Skeletal muscle satellite cell (primary cell): ENCODE results near the gene ERFE.

Source experiments
- H3K27me3 ChIP-seq: 2 replicates; pipeline ENCODE4 v1.7.0; 2013; ENCODE audit warnings: low read length; ENCODE audit not compliant: control insufficient read depth, insufficient read depth
- H3K36me3 ChIP-seq: 2 replicates; pipeline ENCODE4 v1.7.0; 2013; ENCODE audit warnings: mild to moderate bottlenecking, control low read depth, low read length; ENCODE audit not compliant: insufficient read depth
- H3K4me1 ChIP-seq: 2 replicates; pipeline ENCODE4 v1.7.0; 2013; ENCODE audit warnings: low read length; ENCODE audit not compliant: control insufficient read depth, insufficient read depth
- H3K4me2 ChIP-seq: 2 replicates; pipeline ENCODE4 v1.7.0; 2013; ENCODE audit warnings: mild to moderate bottlenecking, low read length
- H3K4me3 ChIP-seq: 2 replicates; pipeline ENCODE4 v1.7.0; 2013; ENCODE audit warnings: low read length
- H3K9ac ChIP-seq: 2 replicates; pipeline ENCODE4 v1.7.0; 2013; ENCODE audit warnings: mild to moderate bottlenecking, low read depth, low read length, moderate library complexity
- H3K9me3 ChIP-seq: replicated peaks from 2 replicates; pipeline ENCODE4 v1.7.0; 2013; ENCODE audit warnings: mild to moderate bottlenecking, control low read depth, low read length

Gene ERFE

DNA sequence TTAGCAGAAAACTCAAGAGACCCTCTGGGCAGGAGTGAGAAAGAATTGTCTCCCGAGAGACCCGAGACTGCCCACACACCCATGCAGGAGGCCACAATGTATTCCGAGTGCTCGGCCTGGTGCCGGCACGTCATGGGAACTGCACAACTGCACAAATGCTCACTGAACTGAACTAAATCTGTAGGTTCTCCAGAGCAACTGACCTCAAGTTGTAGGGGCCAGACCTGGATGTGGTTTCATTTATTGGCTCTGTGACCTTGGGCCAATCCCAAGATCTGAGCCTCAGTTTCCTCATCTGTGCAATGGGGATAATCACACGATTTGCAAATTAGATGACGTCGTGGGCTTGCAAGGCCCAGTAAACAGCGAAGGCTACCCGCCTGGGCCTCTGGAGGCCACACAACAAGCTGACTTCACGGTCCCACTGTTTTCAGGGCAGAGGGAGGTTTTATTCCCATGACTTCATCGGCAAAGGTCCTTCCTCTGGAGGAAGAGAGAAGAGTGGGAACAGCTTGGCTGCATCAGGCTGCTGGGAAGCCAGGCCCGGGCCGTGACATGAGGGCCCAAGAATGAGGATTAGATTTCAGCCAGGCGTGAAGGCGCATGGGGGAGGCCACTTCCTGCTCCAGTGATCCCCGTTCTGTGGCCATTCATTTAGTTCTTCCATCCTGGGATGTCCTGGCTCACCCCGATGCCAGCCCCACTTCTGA is 3.6 kb upstream of the ERFE start:
- Histone ChIP-seq H3K9ac (peak overlapping the region; percentile 62), H3K4me1 (peaks cover 24% of the 10 kb centered on the region), H3K36me3 (no peaks in the 10 kb centered on the region), H3K9me3 (no peaks in the 10 kb centered on the region), H3K4me3 (no peak overlapping the region), H3K4me2 (no peak overlapping the region), H3K27me3 (no peaks in the 10 kb centered on the region)

DNA sequence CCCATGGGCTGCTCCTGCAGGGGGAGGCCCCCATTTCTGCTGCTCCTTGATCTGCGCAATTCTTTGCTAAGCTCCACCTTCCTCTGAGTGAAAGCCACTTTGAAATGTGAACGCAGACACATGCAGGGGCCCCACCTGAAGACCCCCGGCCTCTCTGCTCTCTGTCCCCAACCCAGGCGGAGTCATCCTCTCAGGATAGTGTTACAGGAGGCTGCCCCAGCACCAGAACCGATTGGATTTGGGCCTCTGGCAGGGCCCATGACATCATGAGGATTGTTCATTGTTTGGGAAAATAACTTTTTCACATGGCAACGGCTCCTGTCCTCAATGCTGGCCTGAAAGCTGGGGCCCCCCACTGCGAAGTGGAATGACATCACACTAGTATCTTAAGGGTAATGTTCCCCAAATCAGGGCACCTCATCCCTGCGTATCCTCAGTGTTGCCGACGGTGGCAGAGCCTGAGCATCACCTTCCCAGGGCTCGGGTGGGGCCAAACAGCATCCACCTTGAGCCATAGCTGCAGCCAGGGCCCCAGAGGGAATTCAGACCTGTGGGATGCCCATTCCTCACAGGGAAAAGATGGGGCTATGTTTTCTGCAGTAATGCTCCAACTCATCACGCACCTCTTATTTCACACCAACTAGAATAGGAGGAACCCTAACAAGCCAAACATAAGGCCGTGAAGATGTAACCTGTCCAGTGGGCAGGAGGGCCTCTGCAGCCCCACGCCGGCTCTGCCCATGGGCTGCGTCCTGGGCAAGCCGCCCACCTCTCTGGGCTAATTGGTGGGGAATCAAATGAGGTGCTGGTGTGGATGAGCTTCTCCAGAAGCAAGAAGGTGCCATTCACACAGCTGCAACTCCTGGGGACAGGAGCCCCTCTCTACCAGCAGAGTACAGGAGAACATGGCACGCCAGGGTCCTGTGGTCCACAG is 2.7 kb upstream of the ERFE start:
- no peaks in the 10 kb centered on the region for H3K27me3 ChIP-seq

DNA sequence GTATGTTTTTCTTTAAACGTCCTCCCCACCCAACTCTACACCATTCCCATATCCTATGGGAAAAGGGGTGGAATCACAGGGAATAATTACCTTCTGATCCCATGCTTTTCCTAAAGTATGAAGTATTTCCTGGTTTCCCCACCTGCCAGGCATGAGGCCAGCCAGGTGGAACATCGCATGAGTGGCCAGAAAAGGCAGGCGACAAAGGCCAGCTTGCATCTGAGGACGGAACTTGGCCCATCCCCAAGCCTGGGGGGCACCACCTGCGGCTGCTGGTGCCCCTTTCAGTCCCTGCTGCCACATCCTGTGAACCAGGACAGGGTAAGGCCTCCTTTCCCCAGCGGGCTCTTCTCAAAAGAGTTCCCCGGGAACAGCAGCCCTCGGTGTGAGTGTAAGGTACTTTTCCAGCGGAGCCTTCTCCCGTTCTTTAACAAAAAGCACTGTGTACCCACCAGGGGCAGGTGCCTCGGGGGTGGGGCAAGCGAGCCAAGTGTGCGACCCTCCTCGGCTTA is 1.2 kb upstream of the ERFE start:
- Histone ChIP-seq H3K4me3 (no peak overlapping the region), H3K36me3 (no peaks in the 10 kb centered on the region), H3K4me2 (no peak overlapping the region), H3K9ac (no peak overlapping the region), H3K4me1 (peaks cover 32% of the 10 kb centered on the region), H3K27me3 (no peaks in the 10 kb centered on the region), H3K9me3 (no peaks in the 10 kb centered on the region)

More for the DNA sequence above, 2.7 kb upstream of the ERFE start:
- H3K36me3 ChIP-seq = no peaks in the 10 kb centered on the region
- no peak overlapping the region for H3K4me3 ChIP-seq
- peaks cover 32% of the 10 kb centered on the region for H3K4me1 ChIP-seq
- peak overlapping the region; percentile 62 for H3K9ac ChIP-seq
- no peaks in the 10 kb centered on the region for H3K9me3 ChIP-seq
- H3K4me2 ChIP-seq = no peak overlapping the region

DNA sequence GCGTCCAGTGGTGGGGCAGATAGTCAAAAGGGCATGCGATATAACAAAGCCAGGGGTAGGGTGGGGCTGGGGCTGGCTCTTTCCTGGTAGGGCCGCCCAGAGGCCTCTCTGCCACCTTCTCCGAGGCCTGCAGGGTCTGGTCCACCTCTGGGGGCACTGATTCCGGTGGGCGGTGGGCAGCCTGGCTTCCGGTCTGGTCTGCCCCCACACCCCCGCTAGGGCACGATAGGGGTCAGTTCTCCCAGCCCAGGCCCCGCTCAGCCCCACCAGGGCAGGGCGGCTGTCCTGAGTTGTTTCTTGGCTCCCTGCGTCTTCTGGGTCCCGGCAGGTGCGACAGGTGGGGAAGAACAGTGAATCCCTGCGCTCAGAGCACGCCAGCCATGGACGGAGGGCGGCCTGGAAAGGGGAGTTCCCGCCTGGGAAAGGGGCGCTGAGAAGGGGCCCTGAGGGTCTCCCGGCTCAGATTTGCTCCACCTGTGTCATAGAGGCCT is 707 bp upstream of the ERFE start:
- peaks cover 32% of the 10 kb centered on the region for H3K4me1 ChIP-seq
- no peaks in the 10 kb centered on the region for H3K27me3 ChIP-seq
- H3K36me3 ChIP-seq = no peaks in the 10 kb centered on the region
- H3K9ac ChIP-seq = no peak overlapping the region
- H3K4me2 ChIP-seq = no peak overlapping the region
- no peak overlapping the region for H3K4me3 ChIP-seq
- no peaks in the 10 kb centered on the region for H3K9me3 ChIP-seq

DNA sequence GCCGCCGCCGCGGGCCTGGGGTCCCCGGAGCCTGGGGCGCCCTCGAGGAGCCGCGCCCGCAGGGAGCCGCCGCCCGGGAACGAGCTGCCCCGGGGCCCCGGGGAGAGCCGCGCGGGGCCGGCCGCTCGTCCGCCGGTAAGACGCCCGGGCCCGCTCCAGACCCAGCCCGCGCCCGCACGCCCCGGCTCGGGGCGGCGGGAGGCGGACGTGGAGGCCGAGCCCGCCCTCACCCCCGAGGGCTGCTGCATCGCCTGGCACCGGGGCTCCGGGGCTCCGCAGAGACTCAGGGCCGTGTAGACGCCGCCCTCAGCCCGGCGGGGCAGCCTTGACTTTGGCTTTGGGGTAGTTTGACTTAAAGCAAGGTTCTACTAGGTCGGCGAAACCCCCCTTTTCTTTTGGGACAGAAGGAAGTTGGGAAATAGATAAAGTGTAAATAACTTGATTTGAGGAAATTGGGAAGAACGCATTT is 335 bp downstream of the ERFE start:
- no peaks in the 10 kb centered on the region for H3K27me3 ChIP-seq
- peaks cover 32% of the 10 kb centered on the region for H3K4me1 ChIP-seq
- no peaks in the 10 kb centered on the region for H3K36me3 ChIP-seq
- H3K4me3 ChIP-seq = peak overlapping the region; percentile 70
- H3K9ac ChIP-seq = peak overlapping the region; percentile 82
- peak overlapping the region; percentile 84 for H3K4me2 ChIP-seq
- H3K9me3 ChIP-seq = no peaks in the 10 kb centered on the region

DNA sequence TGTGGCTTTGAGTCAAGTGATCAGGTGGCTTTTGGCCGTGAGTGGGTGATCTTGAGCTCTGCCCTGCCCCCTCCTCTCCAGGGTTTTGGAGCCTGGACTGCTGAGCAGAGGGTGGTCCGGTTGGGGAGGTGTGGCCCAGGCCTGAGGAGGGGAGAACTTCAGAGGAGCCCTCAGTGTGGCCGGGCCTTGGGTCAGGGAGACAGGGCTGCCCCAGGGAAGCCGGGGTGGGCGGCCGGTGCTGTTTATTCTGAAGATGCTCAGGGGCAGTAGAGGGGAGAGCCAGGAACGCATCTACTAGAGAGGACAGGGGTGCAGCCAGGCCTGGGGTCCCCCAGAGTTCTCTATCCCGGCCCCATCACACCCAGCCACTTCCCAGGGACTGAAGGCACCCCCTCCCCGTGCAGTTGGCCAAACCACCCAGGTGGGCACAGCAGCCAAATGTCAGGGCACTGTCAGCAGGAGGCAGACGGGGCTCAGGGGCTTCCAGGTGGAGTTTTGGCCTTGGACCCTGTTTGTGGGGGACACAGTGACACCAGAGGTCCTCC is 963 bp downstream of the ERFE start:
- Histone ChIP-seq H3K27me3 (no peaks in the 10 kb centered on the region), H3K4me1 (peaks cover 32% of the 10 kb centered on the region), H3K4me3 (peak overlapping the region; percentile 70), H3K36me3 (no peaks in the 10 kb centered on the region), H3K9ac (peak overlapping the region; percentile 82), H3K4me2 (peak overlapping the region; percentile 84), H3K9me3 (no peaks in the 10 kb centered on the region)

DNA sequence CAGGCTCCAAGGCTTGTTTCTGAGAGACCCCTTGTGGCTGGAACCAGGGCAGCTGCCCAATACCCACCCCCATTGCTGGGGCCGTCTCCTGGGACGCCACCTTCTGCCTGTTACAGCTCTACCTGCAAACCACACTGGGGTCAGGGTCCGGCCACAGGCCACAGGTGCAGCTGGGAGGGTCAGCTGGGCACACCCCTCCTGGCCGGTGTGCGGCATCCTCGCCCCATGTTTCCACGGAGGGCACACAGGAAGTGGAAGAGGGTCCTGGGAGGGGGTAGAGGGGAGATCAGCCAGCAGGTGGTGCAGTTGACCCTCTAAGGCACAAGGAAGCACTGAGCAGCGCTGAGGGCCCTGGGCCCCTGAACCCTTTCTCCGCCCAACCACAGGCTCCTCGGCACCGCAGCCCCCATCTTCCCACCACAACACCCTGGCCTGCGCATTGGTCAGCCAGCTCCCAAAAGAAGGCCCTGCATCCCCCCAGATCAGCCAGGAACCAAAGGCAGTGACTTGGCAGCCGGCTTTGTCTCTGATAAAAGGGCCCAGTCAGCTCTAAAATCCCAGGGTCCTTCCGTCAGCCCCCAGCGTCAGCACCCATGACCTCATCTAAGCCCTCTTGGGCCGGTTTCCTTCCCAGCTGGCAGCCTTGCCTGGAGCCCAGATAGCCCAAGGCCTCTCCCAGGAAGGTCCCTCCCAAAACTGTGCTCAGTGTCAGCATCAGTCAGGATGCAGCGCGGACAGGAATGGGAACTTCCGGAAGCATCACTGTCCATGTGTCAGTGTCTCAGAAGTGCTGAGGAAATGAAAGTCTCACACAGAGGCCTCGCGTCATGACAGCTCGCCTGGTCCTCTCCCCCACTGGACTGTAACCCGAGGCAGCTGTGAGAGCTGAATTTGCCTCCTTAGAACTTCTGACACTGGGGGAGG is 1.7 kb downstream of the ERFE start:
- Histone ChIP-seq H3K4me1 (peaks cover 26% of the 10 kb centered on the region), H3K4me3 (peak overlapping the region; percentile 70), H3K27me3 (no peaks in the 10 kb centered on the region), H3K9ac (peak overlapping the region; percentile 82), H3K36me3 (no peaks in the 10 kb centered on the region), H3K4me2 (peak overlapping the region; percentile 84), H3K9me3 (no peaks in the 10 kb centered on the region)

DNA sequence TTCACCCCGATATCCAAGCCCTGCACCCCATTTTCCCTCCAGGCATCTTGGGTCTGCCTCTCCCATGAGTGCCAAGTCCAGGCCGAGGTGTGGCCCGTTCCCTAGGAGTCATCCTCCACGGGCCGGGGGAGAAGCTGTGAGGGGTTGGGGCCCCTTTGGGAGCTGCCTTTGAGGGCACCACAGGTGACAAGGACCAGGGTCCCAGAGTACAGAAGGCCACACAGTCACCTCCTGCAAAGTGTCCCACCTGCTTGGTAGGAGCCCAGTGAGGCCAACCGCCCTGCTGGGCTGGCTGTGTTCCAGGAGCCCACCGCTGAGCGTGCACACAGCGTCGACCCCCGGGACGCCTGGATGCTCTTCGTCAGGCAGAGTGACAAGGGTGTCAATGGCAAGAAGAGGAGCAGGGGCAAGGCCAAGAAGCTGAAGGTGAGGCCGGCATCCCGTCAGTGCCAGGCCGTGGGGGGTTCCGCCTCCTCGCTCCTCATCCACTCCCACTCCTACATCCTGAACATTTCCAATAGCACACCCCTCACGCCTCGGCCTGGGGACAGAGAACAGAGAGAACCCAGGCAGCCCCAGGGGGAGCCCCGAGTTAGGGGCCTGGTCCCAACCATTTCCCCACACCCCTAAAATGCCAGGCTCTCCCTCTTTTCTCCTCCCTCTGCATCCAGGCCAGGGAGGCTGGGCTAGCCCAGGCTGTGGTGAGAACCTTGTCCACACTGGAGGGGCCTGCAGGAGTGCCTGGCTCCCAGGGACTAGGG is 2.7 kb downstream of the ERFE start:
- no peaks in the 10 kb centered on the region for H3K36me3 ChIP-seq
- no peak overlapping the region for H3K9ac ChIP-seq
- no peak overlapping the region for H3K4me2 ChIP-seq
- no peak overlapping the region for H3K4me3 ChIP-seq
- no peaks in the 10 kb centered on the region for H3K9me3 ChIP-seq
- H3K4me1 ChIP-seq = peaks cover 19% of the 10 kb centered on the region
- H3K27me3 ChIP-seq = no peaks in the 10 kb centered on the region

DNA sequence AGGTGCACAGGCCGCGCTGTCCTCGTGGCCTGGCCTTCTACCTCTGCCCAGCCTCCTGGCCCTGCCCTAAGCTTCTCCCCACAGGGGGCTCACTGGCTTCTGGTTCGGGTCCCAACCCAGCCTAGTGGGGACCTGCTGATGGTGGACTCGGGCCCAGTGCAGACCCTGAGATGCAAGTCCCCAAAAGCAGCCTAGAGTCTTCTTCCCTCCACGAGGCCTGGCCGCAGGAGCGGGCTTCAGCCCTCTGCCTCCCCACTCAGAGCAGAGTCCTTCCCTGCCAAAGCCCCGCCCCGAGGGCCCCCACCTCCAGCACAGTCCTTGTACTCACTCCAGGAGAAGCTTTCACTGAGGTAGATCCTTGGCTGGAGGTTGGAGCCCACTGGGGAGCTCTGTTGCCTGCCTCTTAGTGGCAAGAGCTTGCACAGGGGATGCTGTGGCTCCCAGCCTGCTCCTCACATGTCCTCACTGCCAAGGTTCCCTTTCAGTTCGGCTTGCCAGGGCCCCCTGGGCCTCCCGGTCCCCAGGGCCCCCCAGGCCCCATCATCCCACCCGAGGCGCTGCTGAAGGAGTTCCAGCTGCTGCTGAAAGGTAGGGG is 3.6 kb downstream of the ERFE start:
- H3K4me2 ChIP-seq = no peak overlapping the region
- H3K9me3 ChIP-seq = no peaks in the 10 kb centered on the region
- H3K9ac ChIP-seq = no peak overlapping the region
- H3K4me3 ChIP-seq = no peak overlapping the region
- peaks cover 20% of the 10 kb centered on the region for H3K4me1 ChIP-seq
- H3K36me3 ChIP-seq = peaks cover 2% of the 10 kb centered on the region
- no peaks in the 10 kb centered on the region for H3K27me3 ChIP-seq
